Measurements from ENCODE around the gene PTRH2.

Gene PTRH2

GRCh38 chr17:59753522-59754467 lies 46.6 kb upstream of the PTRH2 start:
- Histone ChIP-seq H3K36me3 (ENCODE audit: control insufficient read depth, low read length) (peaks cover 9% of the 10 kb centered on the region), H3K4me3 (ENCODE audit: low read length) (no peak overlapping the region), H3K27me3 (ENCODE audit: control insufficient read depth, low read length) (no peaks in the 10 kb centered on the region), H3K79me2 (ENCODE audit: control insufficient read depth, low read length) (no peaks in the 10 kb centered on the region; the same call in 1 of the 2 replicates), H3K4me1 (ENCODE audit: control insufficient read depth, low read length) (peaks cover 57% of the 10 kb centered on the region), H3K9me2 (replicated peaks; ENCODE audit: control insufficient read depth, low read length) (no peaks in the 10 kb centered on the region), H3K27ac (ENCODE audit: low read depth, low read length) (peak overlapping the region; percentile 98; the same call in 1 of the 2 replicates), H3K4me2 (ENCODE audit: low read length) (peak overlapping the region; percentile 81), H3F3A (ENCODE audit: control insufficient read depth, insufficient read depth) (peaks cover 28% of the 10 kb centered on the region), H4K20me1 (ENCODE audit: control insufficient read depth, insufficient read depth, low read depth, low read length) (no peaks in the 10 kb centered on the region), H3K9me3 (ENCODE audit: control insufficient read depth, insufficient read depth, low read length) (peaks cover 1% of the 10 kb centered on the region; the same call in 1 of the 2 replicates)
- TF ChIP-seq CTCF (IDR thresholded peaks at IDR 0.05; ENCODE audit: low read depth, low read length, poor library complexity, severe bottlenecking) (peak; percentile 80), EZH2phosphoT487 (IDR thresholded peaks at IDR 0.05; ENCODE audit: borderline replicate concordance, low read length) (no peak)

- Histone ChIP-seq H3K27me3 (ENCODE audit: control insufficient read depth, low read length) (no peaks in the 10 kb centered on the region), H3K79me2 (ENCODE audit: control insufficient read depth, low read length) (no peaks in the 10 kb centered on the region; the same call in 1 of the 2 replicates), H3K4me1 (ENCODE audit: control insufficient read depth, low read length) (peaks cover 66% of the 10 kb centered on the region), H3K9me2 (replicated peaks; ENCODE audit: control insufficient read depth, low read length) (no peaks in the 10 kb centered on the region), H3K4me2 (ENCODE audit: low read length) (peak overlapping the region; percentile 81), H3K9me3 (ENCODE audit: control insufficient read depth, insufficient read depth, low read length) (no peaks in the 10 kb centered on the region), H3F3A (ENCODE audit: control insufficient read depth, insufficient read depth) (peaks cover 36% of the 10 kb centered on the region), H4K20me1 (ENCODE audit: control insufficient read depth, insufficient read depth, low read depth, low read length) (no peaks in the 10 kb centered on the region), H3K36me3 (ENCODE audit: control insufficient read depth, low read length) (peaks cover 1% of the 10 kb centered on the region), H3K4me3 (ENCODE audit: low read length) (no peak overlapping the region), H3K27ac (ENCODE audit: low read depth, low read length) (peak overlapping the region; percentile 98)
- TF ChIP-seq EZH2phosphoT487 (IDR thresholded peaks at IDR 0.05; ENCODE audit: borderline replicate concordance, low read length): no peak
- TF ChIP-seq CTCF (IDR thresholded peaks at IDR 0.05; ENCODE audit: low read depth, low read length, poor library complexity, severe bottlenecking): no peak
Observed at GRCh38 chr17:59752922-59753321, 45.7 kb upstream of the PTRH2 start.

- H3K9me2 ChIP-seq (replicated peaks; ENCODE audit: control insufficient read depth, low read length): no peaks in the 10 kb centered on the region
- H3K9me3 ChIP-seq (ENCODE audit: control insufficient read depth, insufficient read depth, low read length): no peaks in the 10 kb centered on the region
Observed at GRCh38 chr17:59752446-59752845, 45.2 kb upstream of the PTRH2 start.

More at GRCh38 chr17:59752446-59752845, 45.2 kb upstream of the PTRH2 start:
- Histone ChIP-seq H3F3A (ENCODE audit: control insufficient read depth, insufficient read depth) (peaks cover 37% of the 10 kb centered on the region), H4K20me1 (ENCODE audit: control insufficient read depth, insufficient read depth, low read depth, low read length) (no peaks in the 10 kb centered on the region), H3K4me2 (ENCODE audit: low read length) (peak overlapping the region; percentile 81), H3K36me3 (ENCODE audit: control insufficient read depth, low read length) (no peaks in the 10 kb centered on the region), H3K4me3 (ENCODE audit: low read length) (peak overlapping the region; percentile 61), H3K79me2 (ENCODE audit: control insufficient read depth, low read length) (no peaks in the 10 kb centered on the region; the same call in 1 of the 2 replicates), H3K4me1 (ENCODE audit: control insufficient read depth, low read length) (peaks cover 71% of the 10 kb centered on the region), H3K27ac (ENCODE audit: low read depth, low read length) (peak overlapping the region; percentile 98), H3K27me3 (ENCODE audit: control insufficient read depth, low read length) (no peaks in the 10 kb centered on the region)
- TF ChIP-seq CTCF (IDR thresholded peaks at IDR 0.05; ENCODE audit: low read depth, low read length, poor library complexity, severe bottlenecking) (no peak), EZH2phosphoT487 (IDR thresholded peaks at IDR 0.05; ENCODE audit: borderline replicate concordance, low read length) (no peak)

Data from DOHH2 (cell line).